Activated naive CD4-positive, alpha-beta T cell treated with anti-CD3 and anti-CD28 coated beads, Interleukin-2, amount 50 U/mL, for 16 hours (primary cell): ENCODE measurements around the gene UBE2E1.
"Not testable (repeated sequence)": the region's sequence is repeated elsewhere in the genome, so short reads cannot be mapped to it uniquely, and the experiment has no call there.

Source experiments
- DNase-seq: peaks from one replicate; pipeline ENCODE4 v3.0.0-alpha.2; 2020

Gene UBE2E1

DNA sequence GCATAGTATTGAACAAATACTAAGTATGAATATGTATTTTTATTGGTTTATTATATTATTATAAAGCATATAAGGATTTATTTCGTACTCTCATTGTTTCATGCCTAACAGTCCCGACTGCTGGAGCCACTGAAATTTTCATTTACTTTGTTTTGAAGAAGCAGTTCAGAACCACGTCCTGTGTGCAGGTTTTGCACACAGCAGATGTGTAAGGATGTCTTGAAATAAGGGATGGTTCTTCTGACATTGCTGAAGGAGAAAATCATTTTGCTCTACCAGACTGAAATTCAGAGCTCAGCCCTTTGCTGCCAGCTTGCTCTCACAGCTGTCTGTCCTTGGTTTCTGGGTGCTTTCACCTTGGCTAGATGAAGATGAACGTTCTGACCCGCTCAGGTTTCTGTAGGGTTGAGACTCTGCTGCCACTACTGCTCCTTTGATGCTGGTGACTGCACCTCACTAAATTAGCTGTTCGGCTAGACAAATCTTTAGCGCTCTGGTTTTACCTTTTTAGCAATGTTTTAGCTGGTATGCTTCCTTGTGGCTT is 54.2 kb downstream of the UBE2E1 start:
- DNase-seq: no peak

DNA sequence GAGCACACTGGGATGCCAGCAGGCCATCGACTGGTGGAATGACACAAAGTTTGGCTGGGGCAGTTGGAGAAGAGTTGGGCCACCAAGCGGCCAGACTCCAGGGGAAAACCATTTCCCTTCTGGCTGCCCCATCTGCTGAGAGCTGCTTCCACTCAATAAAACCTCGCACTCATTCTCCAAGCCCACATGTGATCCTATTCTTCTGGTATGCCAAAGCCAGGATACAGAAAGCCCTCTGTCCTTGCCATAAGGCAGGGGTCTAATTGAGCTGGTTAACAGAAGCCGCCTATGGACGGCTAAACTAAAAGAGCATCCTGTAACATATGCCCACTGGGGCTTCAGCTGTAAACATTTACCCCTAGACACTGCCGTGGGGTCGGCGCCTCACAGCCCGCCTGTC is 55.9 kb downstream of the UBE2E1 start:
- DNase-seq: no peak

DNA sequence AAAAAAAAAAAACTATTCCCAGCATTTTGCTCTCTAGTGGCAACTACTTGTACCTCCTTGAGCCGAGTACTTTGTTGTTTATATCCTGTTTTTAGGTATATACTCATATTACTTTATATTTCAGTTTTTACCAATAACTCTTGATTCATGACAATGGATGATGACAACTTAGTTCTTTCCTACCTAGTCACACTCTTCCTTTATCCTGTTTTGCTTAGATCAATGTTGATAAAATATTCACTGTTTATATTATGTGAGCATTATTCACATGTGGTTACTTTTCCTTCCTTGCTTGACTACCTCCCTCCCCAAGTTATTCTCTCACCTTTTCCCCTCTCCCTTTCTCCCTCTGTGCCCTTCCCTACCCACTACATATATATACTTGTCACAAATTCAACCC is 57.3 kb downstream of the UBE2E1 start:
- no peak for DNase-seq

- no peak for DNase-seq
These were observed 59.2 kb downstream of the UBE2E1 start for GRCh38 chr3:23864931-23865330.

DNA sequence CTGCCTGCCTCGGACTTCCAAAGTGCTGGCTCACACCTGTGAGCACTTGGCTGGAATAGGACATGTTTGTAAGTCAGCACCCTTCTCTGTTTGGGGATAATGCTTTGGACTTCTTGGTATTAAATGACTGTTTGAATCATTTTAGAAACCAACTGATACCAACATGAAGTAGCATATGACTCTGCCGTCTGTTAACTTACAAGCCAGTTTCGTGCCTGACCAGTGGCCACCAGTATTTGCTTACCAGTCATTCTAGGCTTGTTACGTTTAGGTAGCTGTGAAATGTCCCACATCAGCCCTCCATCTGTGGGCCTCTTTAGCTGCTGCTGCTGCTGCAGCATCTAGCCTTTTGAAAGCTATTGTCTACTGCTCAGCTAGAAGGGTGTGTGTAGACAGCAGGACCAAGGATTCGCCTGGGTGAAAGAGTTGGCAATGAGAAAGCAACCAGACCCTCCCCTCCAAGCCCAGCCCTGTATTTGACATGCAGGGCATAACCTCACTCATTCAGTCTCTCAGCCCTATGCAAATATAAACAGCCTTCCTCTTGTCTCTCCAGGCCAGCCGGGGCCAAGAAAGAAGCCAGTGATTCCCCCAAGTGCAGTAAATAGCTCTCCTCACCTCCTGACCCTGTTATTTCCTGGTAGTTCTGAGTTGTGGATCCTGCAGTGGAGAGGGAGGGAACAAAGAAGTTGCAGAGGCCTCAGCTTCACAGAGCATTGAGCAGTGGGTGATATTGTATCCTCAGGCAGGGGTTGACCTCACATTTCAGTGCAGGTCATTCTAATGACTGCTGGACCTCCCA is 60.0 kb downstream of the UBE2E1 start:
- DNase-seq: no peak

DNA sequence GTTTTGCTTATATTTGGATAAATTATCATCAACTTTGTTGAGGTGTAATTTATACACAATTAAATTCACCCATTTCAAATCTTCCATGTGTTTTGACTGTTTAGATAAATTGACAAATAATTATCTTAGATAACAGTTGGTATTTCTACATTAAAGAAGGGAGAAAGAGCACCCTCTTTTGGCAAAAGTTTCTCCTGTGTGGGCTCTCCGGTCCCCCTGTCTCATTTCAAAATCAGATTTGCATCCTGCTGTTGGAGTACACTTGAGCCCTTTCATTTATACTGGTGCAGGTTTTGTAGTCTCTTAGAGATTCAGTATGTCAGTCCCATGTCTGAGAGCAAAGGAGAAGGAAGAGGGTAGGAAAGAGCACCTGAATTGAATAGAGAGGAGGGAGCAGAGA is 61.6 kb downstream of the UBE2E1 start:
- DNase-seq: no peak

- no peak for DNase-seq
These were observed 62.1 kb downstream of the UBE2E1 start for GRCh38 chr3:23867838-23868237.

DNA sequence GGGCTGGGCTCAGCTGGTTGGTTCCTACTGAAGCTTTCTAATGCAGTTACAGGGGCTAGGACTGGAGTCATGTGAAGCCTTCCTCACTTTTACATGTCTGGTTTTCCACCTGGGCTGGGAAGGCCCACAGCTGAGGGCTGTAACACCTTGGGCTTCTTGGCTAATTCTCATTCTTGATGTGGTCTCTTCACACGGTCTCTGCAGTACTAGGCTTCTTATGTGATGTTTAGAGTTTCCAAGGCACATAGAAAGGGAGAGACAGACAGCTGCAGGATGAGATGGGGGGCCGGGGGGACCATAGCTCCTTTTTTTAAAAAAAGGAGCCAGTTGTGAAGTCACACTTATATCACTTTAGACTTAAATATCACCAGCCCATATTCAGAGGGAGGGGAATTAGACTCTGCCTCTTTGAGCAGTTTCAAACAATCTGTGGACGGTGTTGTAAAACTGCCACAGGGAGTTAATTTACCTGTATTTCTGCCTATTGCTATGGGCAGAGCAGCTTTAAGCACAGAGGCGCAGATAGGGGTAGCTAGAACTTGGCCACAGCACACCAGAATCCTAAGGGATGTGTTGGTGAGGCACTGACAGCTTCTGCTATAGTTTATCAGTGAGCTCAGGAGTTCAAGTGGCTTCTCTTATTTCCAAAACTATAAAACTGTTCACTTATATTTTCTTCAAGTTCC is 64.4 kb downstream of the UBE2E1 start:
- no peak for DNase-seq

- not testable (repeated sequence) for DNase-seq
These were observed 64.9 kb downstream of the UBE2E1 start for GRCh38 chr3:23870663-23871043.

GRCh38 chr3:23871361-23871760 is 65.6 kb downstream of the UBE2E1 start:
- not testable (repeated sequence) for DNase-seq

DNA sequence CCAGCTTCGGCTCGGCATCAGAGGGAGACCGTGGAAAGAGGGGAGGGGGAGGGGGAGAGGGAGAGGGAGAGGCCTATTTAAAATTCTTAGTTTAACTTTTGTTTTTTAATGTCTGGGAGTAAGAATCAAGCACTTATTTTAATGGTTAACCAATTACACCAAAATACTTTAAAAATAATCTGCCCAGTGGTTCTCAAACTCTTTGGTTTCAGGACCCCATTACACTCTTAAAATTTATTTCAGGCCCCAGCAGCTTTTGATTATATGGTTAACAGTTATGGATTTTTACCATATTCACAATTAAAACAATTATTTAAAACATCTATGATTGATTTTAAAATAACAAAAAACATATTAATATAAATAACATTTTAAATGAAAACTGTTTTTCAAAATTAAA is 66.6 kb downstream of the UBE2E1 start:
- no peak for DNase-seq

GRCh38 chr3:23873941-23874340 is 68.2 kb downstream of the UBE2E1 start:
- DNase-seq: no peak

DNA sequence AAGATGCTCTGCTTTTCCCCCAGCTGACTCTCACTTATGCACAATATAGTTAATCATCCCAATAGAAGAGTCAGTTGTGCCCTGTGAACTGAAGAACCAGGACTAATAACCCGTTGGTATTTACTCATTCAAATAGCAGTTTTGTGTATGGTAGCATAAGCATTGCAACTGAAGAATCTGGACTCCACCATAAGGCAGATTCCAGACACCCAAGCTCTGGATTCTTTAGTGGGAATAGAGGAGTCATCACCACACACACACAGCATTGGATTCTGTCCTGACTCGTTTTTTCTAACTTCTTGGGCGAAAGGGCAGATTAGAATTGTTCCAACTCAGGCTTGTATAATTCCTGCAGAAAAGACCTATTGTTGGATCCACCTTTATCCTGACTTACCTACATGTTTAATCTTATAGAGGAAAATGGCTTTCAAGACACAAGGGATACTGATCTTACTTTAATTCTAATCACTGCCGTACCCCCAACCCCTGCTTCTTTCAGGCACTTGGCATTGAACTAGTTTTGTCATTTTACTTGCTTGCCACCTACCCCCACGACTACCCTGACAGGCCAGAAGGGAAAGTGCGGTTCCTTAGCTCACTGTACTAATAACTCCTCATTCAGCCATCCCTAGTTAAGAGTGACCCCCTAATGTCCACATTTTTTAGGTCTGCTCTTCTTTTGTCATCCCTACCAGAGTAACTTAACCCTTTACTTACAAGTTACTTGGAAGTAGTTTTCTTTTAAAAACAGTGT is 68.8 kb downstream of the UBE2E1 start:
- DNase-seq: no peak

DNA sequence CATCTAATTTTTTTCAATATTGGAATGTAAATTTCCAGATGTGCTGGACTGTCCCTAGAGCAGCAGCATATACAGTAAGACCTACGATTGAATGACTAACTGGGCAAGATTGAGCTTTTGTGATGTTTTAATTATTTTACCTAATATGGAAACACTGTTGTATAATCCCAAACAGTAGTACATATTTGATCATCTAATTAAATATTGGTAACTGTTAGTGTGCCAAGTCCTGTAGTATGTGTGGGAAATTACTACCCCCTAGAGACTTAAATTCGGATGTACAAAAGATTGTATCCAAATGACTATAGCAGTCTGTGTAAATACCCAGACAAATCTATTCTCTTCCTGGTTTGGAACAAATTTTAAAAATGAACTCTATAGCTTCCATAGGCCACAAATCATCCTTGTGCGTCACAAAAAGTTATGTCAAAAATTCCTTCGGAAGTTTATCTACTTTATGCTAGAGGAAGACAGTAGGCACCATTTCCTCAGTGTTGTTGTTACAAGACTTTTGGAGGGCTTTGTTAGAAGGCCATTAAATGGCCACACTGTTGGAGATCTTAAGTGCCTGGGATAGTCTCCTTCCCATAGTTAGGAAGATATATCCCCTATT is 69.5 kb downstream of the UBE2E1 start:
- no peak for DNase-seq

DNA sequence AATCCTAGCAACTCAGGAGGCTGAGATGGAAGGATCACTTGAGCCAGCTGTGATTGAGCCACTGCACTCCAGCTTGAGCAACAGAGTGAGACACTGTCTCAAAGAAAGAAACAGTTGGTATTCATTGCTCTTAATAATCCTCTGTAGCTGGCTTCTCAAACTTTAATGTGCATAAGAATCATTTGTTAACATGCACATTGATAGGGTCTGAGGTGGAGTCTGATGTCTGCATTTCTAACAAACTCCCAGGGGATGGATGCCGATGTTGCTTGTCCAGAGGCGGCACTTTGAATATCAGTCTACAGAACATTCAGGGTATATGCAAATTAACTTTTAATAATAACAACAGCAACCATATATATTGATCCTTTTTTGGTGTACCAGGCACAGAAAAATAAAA is 71.2 kb downstream of the UBE2E1 start:
- no peak for DNase-seq

DNA sequence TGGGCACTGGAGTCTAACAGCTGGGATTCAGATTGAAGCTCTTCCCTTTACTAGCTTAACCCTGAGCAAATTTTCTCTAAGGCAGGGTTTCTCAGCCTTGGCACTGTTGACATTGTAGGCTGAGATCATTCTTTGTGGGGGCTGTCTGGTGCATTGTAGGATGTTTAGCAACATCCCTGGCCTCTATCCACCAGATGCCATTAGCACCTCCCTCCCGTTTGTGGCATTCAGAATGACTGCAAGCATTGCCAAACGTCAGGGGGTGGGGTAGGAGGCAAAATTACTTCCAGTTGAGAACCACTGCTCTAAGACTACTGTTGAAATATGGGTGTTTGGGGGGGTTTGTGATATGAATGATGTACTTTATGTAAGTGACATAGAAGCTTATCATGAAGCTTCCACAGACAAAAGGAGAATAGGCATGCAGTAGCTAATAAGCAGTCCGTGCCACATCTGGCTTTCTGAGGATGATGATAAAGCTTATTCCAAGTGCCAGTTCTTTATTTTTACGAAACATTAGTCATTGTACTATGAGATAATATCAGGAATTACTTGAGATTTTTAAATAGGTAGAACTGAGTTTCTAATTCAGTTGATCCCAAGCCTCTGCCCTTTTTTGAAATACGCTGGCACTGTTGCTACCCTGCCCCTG is 71.7 kb downstream of the UBE2E1 start:
- DNase-seq: no peak

- no peak for DNase-seq
These were observed 73.7 kb downstream of the UBE2E1 start for GRCh38 chr3:23879485-23879884.

- no peak for DNase-seq
These were observed 75.1 kb downstream of the UBE2E1 start for GRCh38 chr3:23880703-23881339.

DNA sequence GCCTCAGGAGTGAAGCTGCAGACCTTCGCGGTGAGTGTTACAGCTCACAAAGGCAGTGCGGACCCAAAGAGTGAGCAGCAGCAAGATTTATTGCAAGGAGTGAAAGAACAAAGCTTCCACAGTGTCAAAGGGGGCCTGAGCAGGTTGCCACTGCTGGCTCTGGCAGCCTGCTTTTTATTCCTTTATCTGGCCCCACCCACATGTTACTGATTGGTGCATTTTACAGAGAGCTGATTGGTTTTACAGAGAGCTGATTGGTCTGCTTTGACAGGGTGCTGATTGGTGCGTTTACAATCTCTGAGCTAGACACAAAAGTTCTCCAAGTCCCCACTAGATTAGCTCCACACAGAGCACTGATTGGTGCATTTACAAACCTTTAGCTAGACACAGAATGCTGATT is 76.2 kb downstream of the UBE2E1 start:
- DNase-seq: not testable (repeated sequence)

DNA sequence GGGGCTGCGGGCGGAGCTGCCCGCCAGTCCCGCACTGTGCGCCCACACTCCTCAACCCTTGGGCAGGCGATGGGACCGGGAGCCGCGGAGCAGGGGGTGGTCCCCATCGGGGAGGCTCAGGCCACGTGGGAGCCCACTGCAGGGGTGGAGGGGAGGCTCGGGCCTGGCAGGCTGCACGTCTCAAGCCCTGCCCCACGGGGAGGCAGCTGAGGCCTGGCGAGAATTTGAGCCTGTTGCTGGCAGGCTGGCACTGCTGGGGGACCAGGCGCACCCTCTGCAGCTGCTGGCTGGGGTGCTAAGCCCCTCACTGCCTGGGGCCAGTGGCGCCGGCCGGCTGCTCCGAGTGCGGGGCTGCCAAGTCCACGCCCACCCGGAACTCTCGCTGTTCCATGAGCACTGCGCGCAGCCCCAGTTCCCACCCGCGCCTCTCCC is 76.7 kb downstream of the UBE2E1 start:
- no peak for DNase-seq

- no peak for DNase-seq
These were observed 78.7 kb downstream of the UBE2E1 start for GRCh38 chr3:23884481-23884880.

GRCh38 chr3:23885210-23885609 is 79.5 kb downstream of the UBE2E1 start:
- DNase-seq: no peak
